Caco-2 (cell line): ENCODE results near the gene SUMF1. TPM values are rescaled to one million over a fixed set of nuclear protein-coding genes. Genes with fewer than 3 reads are reported as not detected.

Experiments used
- BruUV-seq: library from RNA; stranded (reverse); fragments of 400-500 nt; replicated peaks from 2 replicates; lab custom pipeline; 2021; lab: Mats Ljungman, UMichigan
- CTCF ChIA-PET: fragments of 300-600 bp; sonication (Branson Sonifier 250); formaldehyde crosslinking; loops from one replicate; lab custom pipeline; 2022; ENCODE audit warnings: antibody characterized with exemption; lab: Charles Lee
- POLR2A ChIA-PET: fragments of 300-600 bp; sonication (Branson Sonifier 250); formaldehyde crosslinking; loops from one replicate; lab custom pipeline; 2022; ENCODE audit warnings: antibody characterized with exemption; lab: Charles Lee
- DNase-seq, 2 experiments: peaks; one replicate each; pipeline versions ENCODE4 v3.0.0 to v3.0.0-alpha.2; 2020 to 2022
- H3K27me3 ChIP-seq: replicated peaks from 2 replicates; pipeline ENCODE4 v1.6.0; 2011; ENCODE audit warnings: low read length; ENCODE audit not compliant: control insufficient read depth, insufficient read depth
- H3K36me3 ChIP-seq: 2 replicates; pipeline ENCODE4 v1.5.1; 2011; ENCODE audit warnings: low read length; ENCODE audit not compliant: control insufficient read depth, insufficient read depth
- H3K4me1 ChIP-seq: fragments of 250-450 bp; sonication (Bioruptor Pico); 2 replicates; pipeline ENCODE4 v1.5.1; 2020; ENCODE audit warnings: mild to moderate bottlenecking
- H3K4me3 ChIP-seq: 2 replicates; pipeline ENCODE4 v1.5.1; 2011; ENCODE audit warnings: low read depth, mild to moderate bottlenecking, control low read depth, low read length
- H3K9me3 ChIP-seq: fragments of 250-450 bp; sonication (Bioruptor Pico); 2 replicates; pipeline ENCODE4 v1.5.1; 2020; ENCODE audit warnings: mild to moderate bottlenecking, moderate library complexity
- H3K27ac Mint-ChIP-seq: one replicate; pipeline ENCODE4 v1.8.0; 2022; ENCODE audit warnings: mixed read lengths; ENCODE audit not compliant: unreplicated experiment
- H3K27me3 Mint-ChIP-seq: one replicate; pipeline ENCODE4 v1.8.0; 2022; ENCODE audit warnings: mixed read lengths; ENCODE audit not compliant: insufficient read depth, unreplicated experiment
- H3K36me3 Mint-ChIP-seq: one replicate; pipeline ENCODE4 v1.8.0; 2022; ENCODE audit warnings: mild to moderate bottlenecking, mixed read lengths; ENCODE audit not compliant: insufficient read depth, unreplicated experiment
- H3K4me1 Mint-ChIP-seq: one replicate; pipeline ENCODE4 v1.8.0; 2022; ENCODE audit warnings: low read depth, mixed read lengths; ENCODE audit not compliant: unreplicated experiment
- H3K4me3 Mint-ChIP-seq: one replicate; pipeline ENCODE4 v1.8.0; 2022; ENCODE audit warnings: mild to moderate bottlenecking, moderate library complexity, mixed read lengths; ENCODE audit not compliant: unreplicated experiment
- H3K9me3 Mint-ChIP-seq: one replicate; pipeline ENCODE4 v1.8.0; 2022; ENCODE audit warnings: mixed read lengths; ENCODE audit not compliant: unreplicated experiment
- CTCF ChIP-seq, 2 experiments: fragments of 200-600 bp in 1 of 2; IDR thresholded peaks; 1 replicate in 1 of 2; 2 replicates in 1 of 2; pipeline versions ENCODE4 v1.5.1 to v1.8.0; 2011 to 2022; ENCODE audit warnings: antibody characterized with exemption in 1 of 2, control low read depth in 1 of 2, inconsistent platforms in 1 of 2, low read depth in 1 of 2, low read length in 1 of 2, mild to moderate bottlenecking in 1 of 2, moderate library complexity in 1 of 2; ENCODE audit not compliant: insufficient read depth in 1 of 2, severe bottlenecking in 1 of 2, unreplicated experiment in 1 of 2
- intact Hi-C: fragments of 100-400 bp; cut with micrococcal nuclease; formaldehyde crosslinking; loops from one replicate; pipeline ENCODE4 v1.10.0; 2022; ENCODE audit not compliant: unreplicated experiment
- total RNA-seq: library from RNA; stranded (reverse); gene quantifications from 2 replicates; pipeline ENCODE4 v1.2.3, GENCODE V29; 2022

The SUMF1 gene
- total RNA-seq, 1 experiment from 2014 or later: 24.4 TPM

DNA sequence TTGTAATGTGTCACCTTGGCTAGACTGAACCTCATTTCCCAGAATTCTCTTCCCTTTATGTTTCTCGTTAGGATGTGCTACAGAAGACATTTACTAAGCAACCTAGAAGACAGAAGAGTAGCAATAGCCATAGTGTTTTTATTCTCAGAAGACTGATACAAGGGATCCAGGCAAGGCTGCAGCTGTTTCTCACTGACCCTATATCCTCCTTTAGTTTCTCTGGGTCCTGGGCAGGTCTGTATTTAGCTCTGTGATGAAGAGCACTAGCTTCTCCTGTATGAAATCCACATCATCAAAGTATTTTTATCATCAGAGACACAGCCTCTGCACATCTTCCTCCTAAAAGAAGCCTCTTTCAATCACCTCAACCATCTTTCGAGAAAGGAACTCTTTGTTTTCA is 72.5 kb downstream of the SUMF1 start:
- Histone ChIP-seq H3K36me3 (no peaks in the 10 kb centered on the region), H3K27me3 (no peaks in the 10 kb centered on the region), H3K4me1 (no peaks in the 10 kb centered on the region), H3K4me3 (no peak overlapping the region), H3K9me3 (no peaks in the 10 kb centered on the region)
- TF ChIP-seq CTCF (IDR thresholded peaks at IDR 0.05; ENCODE audit: insufficient read depth in 1 of 2, low read depth in 1 of 2, low read length in 1 of 2, severe bottlenecking in 1 of 2, unreplicated experiment in 1 of 2): no peak
- no peaks in the 10 kb centered on the region for H3K36me3 Mint-ChIP-seq
- no TSS peak for BruUV-seq
- intact Hi-C loops: no loop called here
- ChIA-PET POLR2A (no interaction called here), CTCF (no interaction called here)
- no peaks in the 10 kb centered on the region for H3K27me3 Mint-ChIP-seq
- no peaks in the 10 kb centered on the region for H3K9me3 Mint-ChIP-seq
- no peak overlapping the region for H3K4me3 Mint-ChIP-seq
- H3K4me1 Mint-ChIP-seq: peaks cover 5% of the 10 kb centered on the region
- DNase-seq: no peak
- H3K27ac Mint-ChIP-seq: no peak overlapping the region

DNA sequence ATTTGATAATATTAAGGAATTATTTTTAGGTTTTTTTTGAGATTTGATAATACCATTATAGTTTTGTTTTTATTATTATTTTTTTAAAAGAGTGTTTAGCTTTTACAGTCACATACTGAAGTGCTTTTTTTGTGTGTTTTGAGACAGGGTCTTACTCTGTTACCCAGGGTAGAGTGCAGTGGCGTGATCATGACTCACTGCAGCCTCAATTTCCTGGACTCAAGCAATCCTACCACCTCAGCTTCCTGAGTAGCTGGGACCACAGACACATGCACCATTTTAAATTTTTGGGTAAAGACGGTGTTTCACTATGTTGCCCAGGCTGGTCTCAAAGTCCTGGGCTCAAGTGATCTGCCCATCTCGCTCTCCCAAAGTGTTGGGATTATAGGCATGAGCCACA is 73.0 kb downstream of the SUMF1 start:
- Mint-ChIP-seq H3K4me1 (peaks cover 5% of the 10 kb centered on the region), H3K36me3 (no peaks in the 10 kb centered on the region), H3K9me3 (no peaks in the 10 kb centered on the region), H3K27me3 (no peaks in the 10 kb centered on the region), H3K27ac (no peak overlapping the region), H3K4me3 (no peak overlapping the region)
- CTCF ChIA-PET: no interaction called here
- no TSS peak for BruUV-seq
- H3K27me3 ChIP-seq: no peaks in the 10 kb centered on the region
- H3K4me1 ChIP-seq: no peaks in the 10 kb centered on the region
- no peaks in the 10 kb centered on the region for H3K9me3 ChIP-seq
- no peak for DNase-seq
- POLR2A ChIA-PET: no interaction called here
- H3K36me3 ChIP-seq: no peaks in the 10 kb centered on the region
- intact Hi-C loops: no loop called here
- no peak for TF ChIP-seq CTCF (IDR thresholded peaks at IDR 0.05; ENCODE audit: insufficient read depth in 1 of 2, low read depth in 1 of 2, low read length in 1 of 2, severe bottlenecking in 1 of 2, unreplicated experiment in 1 of 2)
- H3K4me3 ChIP-seq: no peak overlapping the region

DNA sequence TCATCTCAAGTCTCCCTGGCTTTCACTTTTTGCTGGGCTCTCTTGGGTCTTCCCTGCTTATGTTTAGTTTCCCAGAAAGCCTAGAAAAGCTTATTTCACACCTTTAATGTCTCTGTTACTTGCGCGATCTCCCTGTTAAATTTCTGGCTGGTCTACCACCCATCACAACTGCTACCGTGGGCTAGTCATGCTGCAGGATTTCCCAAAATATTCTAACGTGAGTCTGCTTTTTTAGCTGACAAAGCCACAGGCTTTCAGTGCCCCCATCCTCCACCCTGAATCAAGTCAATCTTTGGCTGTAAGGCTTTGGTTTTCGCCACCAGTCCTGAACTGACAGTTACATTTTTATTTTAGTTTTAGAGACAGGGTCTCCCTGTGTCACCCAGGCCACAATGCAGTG is 74.1 kb downstream of the SUMF1 start:
- CTCF ChIA-PET: no interaction called here

More for the DNA sequence above, 74.1 kb downstream of the SUMF1 start:
- Histone ChIP-seq H3K9me3 (no peaks in the 10 kb centered on the region), H3K4me1 (no peaks in the 10 kb centered on the region), H3K27me3 (no peaks in the 10 kb centered on the region), H3K36me3 (no peaks in the 10 kb centered on the region), H3K4me3 (no peak overlapping the region)
- Mint-ChIP-seq H3K27ac (no peak overlapping the region), H3K4me1 (peaks cover 5% of the 10 kb centered on the region), H3K9me3 (no peaks in the 10 kb centered on the region), H3K27me3 (no peaks in the 10 kb centered on the region), H3K36me3 (no peaks in the 10 kb centered on the region), H3K4me3 (no peak overlapping the region)
- POLR2A ChIA-PET: no interaction called here
- BruUV-seq: no TSS peak
- intact Hi-C loops: no loop called here
- no peak for TF ChIP-seq CTCF (IDR thresholded peaks at IDR 0.05; ENCODE audit: insufficient read depth in 1 of 2, low read depth in 1 of 2, low read length in 1 of 2, severe bottlenecking in 1 of 2, unreplicated experiment in 1 of 2)
- DNase-seq: no peak
